ENCODE data around the gene PPP2R5C.

- TF ChIP-seq CTCF (IDR thresholded peaks at IDR 0.05) (no peak), POLR2A (IDR thresholded peaks at IDR 0.05) (no peak)
These were observed 168.4 kb downstream of the PPP2R5C start for GRCh38 chr14:101929946-101930345.

Measured in uterus (tissue), 2 donors.